ENCODE data around the gene LZTR1. TPM values are rescaled to one million over a fixed set of nuclear protein-coding genes. Genes with fewer than 3 reads are reported as not detected.

LZTR1 gene
- total and polyA plus RNA-seq, 2 of the 8 experiments (the other 6 are each of a cell fraction or from before 2014, with no cell fraction given), result 22.3 to 31.0 TPM

DNA sequence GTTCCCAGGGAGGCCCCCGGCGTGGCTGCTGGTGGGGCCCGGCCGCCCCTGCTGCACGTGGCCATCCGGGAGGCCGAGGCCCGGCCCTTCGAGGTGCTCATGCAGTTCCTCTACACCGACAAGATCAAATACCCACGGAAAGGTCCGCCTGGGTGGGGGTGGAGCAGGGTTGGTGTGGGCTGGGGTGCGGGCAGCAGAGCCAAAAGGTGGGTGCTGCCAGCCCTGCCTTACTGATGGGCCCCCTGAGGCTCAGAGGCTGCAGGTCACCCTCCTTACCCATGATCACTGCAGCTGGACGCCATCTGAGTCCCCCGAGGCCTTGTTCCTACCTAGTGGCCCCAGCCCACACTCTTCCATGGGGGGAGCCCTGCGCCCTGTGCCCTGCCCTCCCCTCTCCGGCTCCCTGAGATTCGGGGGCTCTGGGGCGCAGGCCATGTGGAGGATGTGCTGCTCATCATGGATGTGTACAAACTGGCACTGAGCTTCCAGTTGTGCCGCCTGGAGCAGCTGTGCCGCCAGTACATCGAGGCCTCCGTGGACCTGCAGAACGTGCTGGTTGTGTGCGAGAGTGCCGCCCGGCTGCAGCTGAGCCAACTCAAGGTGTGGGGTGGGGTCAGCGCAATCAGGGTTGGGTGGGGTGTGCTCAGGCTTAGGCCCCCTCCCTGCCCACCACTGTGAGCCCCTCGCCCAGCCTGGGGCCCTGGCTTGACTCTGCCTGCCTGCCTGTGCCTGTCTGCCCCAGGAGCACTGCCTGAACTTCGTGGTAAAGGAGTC is 12.2 kb downstream of the LZTR1 start (continued):
- TF ChIP-seq RNF2 (IDR thresholded peaks at IDR 0.05; ENCODE audit: borderline replicate concordance, low read depth, low read length, missing control alignments, poor library complexity, severe bottlenecking), result no peak
- no peak for TF ChIP-seq NANOG (IDR thresholded peaks at IDR 0.05; ENCODE audit: insufficient read depth, low read depth, low read length, poor library complexity, severe bottlenecking)
- no peak for TF ChIP-seq CBX5 (IDR thresholded peaks at IDR 0.05; ENCODE audit: low read depth, low read length)
- TF ChIP-seq POLR2A (IDR thresholded peaks at IDR 0.05; ENCODE audit: control extremely low read depth in 1 of 2, low read depth in 2 of 2, low read length in 2 of 2), result no peak
